HG03066 (cell line): ENCODE results near the gene FLACC1.

Experiments used
- ATAC-seq: cut with Tn5 transposase; IDR thresholded peaks from one replicate; pipeline ENCODE4 v1.9.1; 2021; ENCODE audit warnings: low read depth; ENCODE audit not compliant: unreplicated experiment

FLACC1 gene

DNA sequence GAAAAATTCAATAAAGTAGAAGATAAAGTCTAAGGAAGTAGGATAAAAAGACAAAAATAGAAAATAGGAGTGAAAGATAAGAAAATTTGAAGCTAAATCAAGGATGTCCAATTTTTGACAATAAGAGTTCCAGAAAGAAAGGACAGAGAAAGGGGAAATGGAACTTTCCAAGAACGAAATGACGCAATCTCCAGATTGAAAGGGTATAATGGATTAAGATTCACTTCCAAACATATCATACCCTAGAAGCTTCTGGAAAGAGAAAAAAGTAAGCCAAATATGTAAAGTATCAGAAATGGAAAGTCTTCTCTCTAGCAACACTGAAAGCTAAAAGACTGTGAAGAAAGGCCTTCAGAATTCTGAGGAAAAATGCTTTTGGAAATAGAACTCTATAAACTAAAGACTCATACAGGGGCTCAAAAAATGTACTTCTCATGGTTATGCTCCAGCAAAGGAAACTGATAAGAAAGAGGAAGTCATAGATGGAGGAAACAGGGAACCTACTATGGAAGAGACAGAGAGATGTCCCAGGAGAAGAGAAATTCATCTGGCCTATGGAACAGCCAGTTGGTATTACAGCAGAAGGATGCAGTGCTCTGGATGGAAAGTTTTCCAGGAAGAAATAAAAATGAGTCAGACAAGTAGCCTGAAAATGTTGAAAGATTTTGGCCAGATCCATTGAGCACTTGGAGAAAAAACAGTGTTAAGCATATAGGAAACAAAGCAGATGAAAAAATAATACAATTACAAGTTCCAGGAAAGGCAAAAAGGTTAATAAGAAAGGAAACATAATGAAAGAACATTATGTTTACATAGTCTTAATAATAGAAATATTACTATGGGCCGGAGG, 76.7 kb downstream of the FLACC1 start:
- ATAC-seq = no peak

DNA sequence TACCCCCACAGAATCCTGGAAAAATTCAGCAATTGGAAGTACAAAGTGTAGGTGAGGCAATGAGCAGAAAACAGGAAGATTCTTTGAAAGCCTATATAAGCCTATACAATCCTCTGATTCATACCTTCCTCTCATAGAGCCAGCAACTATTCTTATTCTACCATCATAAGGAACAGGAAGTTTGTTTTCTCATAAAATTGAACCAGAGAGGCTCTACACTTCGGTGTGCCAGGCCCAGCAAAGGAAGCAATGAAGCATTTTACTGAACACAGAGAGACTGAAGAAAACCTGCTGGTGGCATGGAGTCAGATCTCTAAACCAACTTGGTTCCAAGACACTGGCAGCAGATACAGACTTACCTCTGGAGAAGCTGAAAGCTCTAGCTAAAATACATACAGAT, 78.1 kb downstream of the FLACC1 start:
- no peak for ATAC-seq

DNA sequence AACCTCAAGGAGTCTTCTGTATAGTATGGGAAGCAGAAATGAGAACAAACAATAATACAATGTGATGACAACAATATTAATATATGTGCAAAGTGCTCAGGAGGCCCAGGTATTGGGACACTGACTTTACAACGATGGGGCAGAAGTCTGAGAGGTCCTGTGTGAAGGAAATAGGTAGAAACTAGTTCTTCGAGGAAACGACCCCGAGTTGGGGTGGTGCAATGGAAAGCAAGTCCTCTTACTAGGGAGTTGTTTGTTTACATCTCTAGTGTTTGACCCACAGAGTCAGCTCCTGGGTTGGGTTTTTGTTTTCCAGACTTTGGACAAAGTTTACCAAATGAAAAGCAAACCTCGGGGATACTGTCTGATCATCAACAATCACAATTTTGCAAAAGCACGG, 80.6 kb downstream of the FLACC1 start:
- no peak for ATAC-seq

DNA sequence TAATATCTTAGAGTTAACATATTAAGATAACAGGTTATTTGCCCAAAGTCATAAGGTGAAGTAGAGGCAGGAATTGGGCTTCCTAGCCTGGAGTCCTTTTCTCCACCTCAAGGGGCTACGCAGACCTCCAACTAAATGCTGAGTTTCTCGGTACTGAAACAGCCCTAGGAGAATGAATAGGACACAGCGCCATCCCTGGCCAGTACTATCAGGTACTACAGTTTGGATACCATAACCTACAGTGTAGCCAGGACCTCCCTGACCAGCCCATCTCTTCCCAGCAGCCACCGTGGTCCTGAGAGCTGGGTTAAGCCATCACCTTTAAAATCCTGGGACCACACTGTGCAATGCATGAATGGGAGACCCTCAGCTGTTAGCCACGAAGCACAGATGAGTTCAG, 81.2 kb downstream of the FLACC1 start:
- ATAC-seq = no peak

DNA sequence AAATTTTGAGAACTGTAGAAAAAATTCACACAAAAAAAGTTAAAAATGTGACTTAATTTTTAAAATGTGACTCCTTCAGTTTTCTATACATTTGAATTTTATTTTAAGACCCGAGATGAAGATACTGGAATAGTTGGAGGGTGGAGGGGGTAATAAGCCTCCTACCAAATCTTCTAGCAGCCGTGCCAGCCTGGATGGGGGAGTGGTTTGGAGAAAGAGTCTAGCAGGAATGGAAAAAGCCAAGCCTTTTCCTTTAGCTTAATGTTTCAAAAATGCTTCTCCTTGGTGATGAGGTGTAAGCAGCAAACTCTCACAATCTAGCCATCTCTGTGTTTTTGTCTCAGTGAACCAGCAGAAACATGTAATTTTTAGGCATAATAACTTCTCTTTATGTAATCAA, 82.1 kb downstream of the FLACC1 start:
- no peak for ATAC-seq

DNA sequence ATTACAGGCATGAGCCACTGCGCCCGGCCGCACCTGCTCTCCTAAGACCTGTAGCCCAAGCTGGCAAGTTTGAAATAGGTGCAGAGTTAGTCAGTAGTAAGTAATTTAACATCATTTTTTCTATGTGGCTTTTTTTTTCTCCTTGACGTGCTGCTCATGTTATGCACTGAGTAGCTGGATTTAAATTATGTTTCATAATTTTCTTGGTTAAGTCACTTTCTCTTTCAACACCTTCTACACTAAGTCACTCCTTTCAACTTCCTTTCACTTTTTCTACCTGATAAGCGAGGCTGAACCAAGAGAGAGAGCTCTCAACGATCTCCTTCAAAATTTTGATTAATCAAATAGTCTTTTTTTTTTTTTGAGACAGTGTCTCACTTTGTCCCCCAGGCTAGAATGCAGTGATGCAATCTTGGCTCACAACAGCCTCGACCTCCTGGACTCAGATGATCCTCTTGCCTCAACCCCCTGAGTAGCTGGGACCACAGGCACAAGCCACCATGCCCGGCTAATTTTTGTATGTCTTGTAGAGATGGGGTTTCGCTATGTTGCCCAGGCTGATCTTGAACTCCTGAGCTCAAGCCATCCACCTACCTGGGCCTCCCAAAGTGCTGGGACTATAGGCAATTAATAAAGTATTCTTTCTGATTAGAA, 83.7 kb downstream of the FLACC1 start:
- no peak for ATAC-seq

DNA sequence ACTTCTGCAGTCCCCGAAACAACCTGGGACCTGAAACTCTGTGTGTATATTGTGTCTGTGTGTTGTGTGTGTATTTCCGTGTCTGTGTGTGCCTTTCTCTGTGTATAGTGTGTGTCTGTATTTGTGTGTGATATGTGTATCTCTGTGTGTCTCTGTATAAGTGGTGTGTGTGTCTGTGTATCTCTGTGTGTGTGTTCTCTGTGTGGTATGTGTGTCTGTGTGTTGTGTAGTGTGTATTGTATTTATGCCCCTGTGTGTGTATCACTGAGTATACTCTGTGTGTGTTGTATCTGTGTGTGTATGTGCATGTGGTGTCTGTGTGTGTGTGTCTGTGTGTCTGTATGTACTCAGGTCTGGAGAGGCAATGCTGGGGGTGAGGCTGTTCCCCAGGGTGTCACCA, 85.2 kb downstream of the FLACC1 start:
- ATAC-seq = no peak

DNA sequence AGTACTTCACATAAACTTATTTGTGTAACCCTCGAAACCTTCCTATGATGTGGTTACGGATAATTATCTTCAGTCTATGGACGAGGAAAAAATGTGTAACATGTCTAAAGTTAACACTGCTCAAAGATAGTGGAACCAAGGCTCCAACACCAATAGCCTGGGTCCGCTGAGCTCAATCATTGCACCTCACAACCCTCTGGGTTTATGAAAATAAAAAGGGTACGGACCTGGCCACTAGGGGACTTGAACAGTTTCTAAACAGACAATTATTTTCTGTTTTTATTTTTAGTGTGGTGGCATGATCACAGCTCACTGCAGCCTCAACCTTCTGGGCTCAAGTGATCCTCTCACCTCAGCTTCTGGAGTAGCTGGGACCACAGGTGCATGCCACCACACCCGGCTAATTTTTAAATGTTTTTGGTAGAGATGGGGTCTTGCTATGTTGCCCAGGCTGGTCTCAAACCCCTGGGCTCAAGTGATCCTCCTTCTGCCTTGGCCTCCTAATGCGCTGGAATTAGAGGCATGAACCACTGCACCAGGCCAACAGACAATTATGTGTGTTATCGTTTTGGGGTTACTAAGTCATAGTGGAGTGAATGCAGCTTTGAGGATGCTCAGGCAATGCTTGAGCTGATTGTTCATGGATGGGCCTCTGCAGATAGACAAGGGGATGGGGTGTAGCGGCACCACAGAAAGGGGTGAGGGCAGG, 86.7 kb downstream of the FLACC1 start:
- no peak for ATAC-seq

DNA sequence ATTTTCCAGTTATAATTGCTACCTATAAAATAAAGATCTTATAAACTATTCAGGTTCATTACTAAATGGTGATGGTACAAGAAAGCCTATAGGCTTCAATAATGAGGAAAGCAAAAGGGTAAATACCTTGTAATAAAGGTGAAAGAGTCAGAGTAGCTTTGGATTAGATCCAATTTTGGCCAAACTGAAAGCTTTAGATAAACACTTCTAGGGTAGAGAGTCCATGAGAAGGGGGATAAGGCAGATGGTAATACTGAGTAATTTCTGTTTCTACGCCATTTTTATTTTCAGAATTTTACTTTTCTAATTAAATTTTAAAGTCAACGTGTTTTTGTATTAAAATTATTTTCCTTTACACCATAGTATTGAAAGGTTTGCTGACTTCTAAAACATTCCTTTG, 87.4 kb downstream of the FLACC1 start:
- no peak for ATAC-seq

DNA sequence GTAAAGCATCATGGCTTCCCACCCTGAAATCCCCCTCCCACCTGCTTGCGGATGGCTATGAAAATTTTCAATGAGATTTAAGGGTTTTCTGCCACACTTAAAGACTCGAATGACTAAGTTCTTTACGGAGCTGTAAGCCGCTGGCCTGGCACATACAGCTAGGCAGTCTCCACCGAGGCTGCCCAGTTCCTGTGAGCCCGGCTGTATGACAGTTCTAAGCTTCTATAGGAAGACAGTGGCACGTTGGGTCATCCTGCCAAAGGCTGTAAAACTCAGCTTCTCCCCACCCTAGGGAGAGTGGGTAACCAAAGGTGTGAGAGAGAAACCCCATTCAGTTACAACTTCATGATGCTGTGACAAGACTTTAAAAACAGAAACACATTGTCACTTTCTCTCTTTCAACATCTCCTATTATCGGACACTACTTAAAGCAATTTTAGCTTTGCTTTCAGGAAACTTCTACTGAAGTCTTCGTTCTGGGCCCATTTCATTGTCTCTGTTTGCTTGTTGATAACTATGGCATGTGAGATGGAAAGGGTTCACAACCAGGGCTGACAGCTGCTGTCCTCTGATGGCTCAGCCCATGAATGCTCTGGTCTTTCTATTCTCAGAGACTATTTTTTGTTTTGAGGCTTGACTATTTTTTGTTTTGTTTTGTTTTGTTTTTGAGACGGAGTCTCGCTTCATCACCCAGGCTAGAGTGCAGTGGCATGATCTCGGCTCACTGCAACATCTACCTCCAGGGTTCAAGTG, 89.7 kb downstream of the FLACC1 start:
- ATAC-seq = no peak

DNA sequence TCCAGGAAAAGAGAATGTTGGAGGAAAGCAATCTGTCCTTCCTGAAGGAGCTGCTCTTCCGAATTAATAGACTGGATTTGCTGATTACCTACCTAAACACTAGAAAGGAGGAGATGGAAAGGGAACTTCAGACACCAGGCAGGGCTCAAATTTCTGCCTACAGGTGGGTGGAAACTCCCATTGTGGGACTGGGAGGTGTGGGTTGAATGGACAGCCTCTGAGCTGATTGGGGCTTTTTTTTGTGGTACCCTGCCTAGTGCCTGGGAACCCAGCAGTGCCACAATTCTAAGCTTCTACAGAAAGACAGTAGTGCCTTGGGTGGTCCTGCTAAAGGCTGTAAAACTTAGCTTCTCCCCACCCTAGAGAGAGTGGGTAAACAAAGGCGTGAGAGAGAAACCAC, 90.5 kb downstream of the FLACC1 start:
- ATAC-seq = no peak

DNA sequence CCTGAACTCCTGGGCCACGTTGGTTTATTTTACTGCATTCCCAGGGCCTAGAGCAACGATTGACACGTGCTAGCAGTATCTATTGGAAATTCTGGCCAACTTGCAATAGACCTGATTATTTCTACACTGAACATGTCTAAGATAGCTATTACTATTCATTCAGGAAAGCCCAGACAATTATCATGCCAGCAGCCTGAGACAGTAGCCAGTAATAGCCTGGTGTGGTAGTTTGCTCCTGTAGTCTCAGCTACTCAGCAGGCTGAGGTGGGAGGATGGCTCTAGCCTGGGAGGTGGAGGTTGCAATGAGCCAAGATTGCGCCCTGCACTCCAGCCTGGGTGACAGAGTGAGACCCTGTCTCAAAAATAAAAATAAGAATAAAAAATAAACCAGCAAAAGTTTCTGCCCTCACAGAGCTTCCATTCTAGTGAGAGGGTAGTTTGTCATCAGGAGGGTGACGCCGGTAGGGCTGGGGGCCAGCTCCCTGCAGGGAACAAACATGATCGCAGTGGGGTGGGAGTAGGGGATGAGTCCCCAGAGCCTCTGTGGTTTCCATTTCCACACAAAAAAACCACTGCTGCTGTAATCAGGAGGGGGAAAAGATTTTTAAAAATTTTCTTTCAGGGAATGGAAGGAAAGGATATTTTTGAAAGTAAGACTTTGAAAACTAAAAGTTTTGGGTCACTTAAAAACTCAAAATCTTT, 92.5 kb downstream of the FLACC1 start:
- ATAC-seq = no peak

DNA sequence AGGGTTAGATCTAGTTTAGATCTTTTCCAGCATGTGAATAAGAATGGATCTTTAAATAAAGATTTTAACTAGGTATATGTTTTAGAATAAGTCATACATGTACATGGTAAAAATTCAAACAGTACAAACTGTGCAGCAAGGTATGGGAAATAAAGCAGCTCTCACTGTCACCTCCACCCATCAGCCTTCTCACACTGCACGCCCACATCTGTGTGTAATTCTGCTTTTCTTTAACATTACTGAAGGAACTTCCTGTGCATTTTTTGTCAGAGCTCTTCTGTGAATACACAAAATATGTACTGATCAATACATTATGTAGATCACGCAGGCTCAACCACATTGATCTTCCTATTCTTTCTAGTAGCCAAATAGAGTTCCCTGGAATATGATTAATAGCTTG, 93.4 kb downstream of the FLACC1 start:
- no peak for ATAC-seq

DNA sequence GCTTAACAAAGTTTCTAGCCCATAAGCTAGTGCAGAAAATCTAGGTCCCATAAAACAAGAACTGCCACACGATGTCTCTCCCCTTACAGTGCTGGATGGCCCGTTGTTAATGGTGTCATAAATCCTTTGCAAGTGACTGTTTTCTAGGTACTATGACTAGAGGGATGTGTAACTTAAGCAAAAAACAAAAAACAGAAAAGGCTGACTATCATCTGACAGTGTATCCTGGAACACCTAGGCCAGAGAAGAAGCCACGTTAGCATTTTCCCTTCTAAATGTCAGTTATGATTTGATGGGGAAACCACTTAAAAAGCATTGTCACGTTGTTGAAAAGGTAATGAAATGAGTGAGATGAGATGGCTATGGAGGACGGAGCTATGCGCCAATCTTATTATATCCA, 94.4 kb downstream of the FLACC1 start:
- no peak for ATAC-seq

DNA sequence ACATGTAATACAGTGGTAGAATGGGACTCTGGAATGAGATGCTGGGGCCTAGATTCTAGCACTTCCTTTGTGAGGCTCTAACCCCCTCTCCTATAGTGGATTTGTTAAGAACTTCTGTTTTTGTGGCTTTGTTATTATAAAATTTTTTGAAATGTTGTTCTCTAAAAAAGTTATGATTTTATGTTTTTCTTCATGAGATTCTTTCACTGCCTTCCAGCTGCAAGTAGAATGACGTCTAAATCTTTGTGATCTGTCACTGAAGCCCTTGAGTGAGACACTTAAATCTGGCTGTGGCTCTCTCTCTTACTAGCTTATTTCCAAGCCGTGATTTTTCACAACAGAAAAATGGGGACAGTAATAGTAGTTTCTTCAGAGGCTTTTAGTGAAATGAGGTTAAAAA, 95.2 kb downstream of the FLACC1 start:
- no peak for ATAC-seq

DNA sequence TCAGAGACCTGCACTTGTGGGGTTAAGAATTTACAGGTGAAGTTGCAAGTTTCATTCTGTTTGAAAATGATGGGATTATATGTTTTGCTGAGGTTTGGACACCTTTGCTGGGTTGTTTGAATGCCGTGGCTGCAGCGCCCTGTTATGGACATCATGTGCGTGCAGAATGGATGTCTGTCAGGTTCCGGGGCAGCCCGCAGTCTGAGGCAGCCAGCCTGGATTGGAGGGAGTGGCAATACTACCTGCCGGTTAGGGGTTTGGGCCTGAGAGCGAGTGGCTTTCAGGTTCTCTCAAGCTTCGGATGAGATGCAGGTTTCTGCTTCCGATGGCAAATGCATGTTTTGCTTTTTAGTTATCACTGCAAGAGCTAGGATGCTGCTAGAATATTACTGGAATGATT, 95.7 kb downstream of the FLACC1 start:
- ATAC-seq = no peak

DNA sequence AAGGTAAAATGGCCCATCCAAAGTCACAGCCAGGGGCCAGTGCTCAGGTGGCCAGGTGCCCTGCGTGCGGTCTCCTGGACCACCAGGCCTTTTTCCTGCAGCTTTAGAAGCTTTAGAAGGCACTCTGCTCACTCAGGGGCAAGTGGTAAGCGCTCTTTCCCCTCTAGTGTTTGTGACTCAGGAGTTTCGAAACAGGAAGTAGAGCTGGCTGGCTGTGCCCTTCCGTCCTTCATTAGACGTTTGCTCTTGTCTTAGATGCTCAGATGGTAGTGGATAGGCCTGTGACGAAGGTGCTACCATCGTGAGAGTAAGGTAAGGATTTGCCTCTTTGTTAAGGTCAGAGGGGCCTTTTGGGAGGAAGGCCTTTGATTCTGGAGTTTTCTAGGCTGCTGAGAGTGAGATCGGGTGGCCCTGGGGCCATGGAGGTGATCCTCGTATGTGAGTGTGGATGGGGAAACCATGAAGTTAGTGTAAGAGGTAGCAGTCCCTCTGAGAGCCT, 96.8 kb downstream of the FLACC1 start, which contains the start of gene CASP8:
TSS of gene CASP8 (plus strand) at position 235 of the 499 bp plus-strand sequence. CDS start 5,951 bp downstream, outside the sequence.
- ATAC-seq = peak; percentile 25

DNA sequence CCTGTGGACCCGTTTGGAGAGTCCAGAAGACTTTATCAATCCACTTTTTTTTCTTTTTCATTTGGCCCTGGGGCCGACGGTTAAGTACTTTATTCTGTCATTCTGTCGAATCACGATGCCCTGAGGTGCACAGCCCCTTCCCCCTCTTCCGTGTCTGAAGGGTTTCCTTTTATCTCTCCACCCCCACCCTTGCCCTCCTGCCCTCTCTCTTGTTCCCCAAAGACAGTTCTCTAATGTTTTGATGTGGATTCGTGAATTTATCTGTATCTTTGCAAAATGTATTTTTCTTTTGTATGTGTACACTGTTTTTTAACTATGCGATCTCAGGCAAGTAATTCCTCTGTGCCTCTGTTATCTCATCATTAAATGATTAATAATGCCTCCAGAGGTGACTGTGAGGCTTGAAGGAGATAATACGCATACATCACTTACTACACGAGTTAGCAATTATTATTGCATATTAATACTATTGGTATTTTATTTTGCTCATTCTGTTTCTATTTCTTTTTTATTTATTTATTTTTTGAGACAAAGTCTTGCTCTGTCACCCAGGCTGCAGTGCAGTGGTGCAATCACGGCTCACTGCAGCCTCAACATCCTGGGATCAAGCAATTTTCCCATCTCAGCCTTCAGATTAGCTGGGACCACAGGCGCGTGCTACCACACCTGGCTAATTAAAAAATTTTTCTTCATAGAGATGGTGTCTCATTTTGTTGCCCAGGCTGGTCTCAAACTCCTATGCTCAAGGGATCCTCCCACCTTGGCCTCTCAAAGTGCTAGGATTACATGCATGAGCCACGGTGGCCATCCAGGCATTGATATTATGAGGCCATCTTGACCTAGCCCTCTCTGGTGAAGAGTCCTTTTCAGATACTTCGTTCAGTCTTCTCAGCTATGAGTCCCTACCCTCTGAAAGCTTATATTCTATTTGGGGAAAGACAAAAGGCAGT, 98.2 kb downstream of the FLACC1 start:
- peak; percentile 9 for ATAC-seq
